ENCODE measurements around the gene ANKRD40CL. TPM values are rescaled to one million over a fixed set of nuclear protein-coding genes. Genes with fewer than 3 reads are reported as not detected.
"Not testable (repeated sequence)": the region's sequence is repeated elsewhere in the genome, so short reads cannot be mapped to it uniquely, and the experiment has no call there.

Gene ANKRD40CL
- total RNA-seq, 1 experiment from 2014 or later = not detected

DNA sequence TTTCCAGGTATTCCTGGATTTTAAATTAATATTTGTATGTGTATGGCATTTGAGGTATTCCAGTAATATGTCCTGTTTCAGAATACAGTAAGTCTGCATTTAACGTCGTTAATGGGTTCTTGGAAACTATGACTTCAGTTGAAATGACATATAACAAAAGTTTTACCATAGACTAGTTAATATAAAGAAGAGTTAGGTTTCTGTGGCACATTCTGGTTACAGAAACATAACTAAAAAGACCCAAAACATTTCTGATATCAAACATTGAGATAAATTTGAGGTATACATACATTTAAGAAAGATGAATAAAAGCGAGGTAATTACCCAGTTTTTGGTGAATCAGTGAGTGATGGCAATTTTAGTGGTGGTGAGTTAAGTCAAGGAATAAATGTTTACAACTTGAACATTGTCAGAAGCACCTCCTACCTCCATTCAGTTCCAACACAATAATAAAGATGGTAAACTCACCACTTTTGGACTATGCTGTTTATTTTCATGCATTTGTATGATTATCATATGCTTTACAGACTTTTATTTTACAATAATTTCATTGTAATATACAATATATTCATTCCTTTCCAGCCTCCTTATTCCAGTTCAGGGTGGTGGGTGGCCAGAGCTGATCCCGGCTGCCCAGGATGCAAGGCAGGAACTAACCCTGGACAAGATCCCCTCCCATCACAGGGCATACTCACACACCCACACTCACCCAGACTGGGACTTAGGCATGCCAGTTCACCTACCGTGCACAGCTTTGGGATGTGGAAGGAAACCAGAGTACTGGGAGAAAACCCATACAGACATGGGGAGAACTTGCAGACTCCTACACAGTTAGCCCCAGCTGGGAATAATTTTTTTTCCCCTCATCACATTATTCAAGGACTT lies 38.2 kb downstream of the ANKRD40CL start:
- no peak for DNase-seq (ENCODE audit: unreplicated experiment)
- Mint-ChIP-seq H3K36me3 (ENCODE audit: insufficient read depth, unreplicated experiment) (no peaks in the 10 kb centered on the region), H3K27me3 (ENCODE audit: insufficient read depth, unreplicated experiment) (no peaks in the 10 kb centered on the region), H3K4me1 (ENCODE audit: insufficient read depth, unreplicated experiment) (peaks cover 21% of the 10 kb centered on the region), H3K9me3 (ENCODE audit: unreplicated experiment) (no peaks in the 10 kb centered on the region), H3K27ac (ENCODE audit: low read depth, unreplicated experiment) (no peak overlapping the region), H3K4me3 (ENCODE audit: unreplicated experiment) (no peak overlapping the region)
- ChIA-PET POLR2A (interaction anchor here (0.8 to 1.5 kb wide), 4 partner anchors 9 to 186 kb away, joined by 3 to 5 read pairs (median 4); no protein-coding TSS in a partner anchor), CTCF (interaction anchor here (0.6 to 0.8 kb wide), 2 partner anchors 113 to 179 kb away, joined by 3 to 5 read pairs; no protein-coding TSS in a partner anchor)
- no TSS peak for BruUV-seq (replicated peaks)
- TF ChIP-seq, protein P1, sequence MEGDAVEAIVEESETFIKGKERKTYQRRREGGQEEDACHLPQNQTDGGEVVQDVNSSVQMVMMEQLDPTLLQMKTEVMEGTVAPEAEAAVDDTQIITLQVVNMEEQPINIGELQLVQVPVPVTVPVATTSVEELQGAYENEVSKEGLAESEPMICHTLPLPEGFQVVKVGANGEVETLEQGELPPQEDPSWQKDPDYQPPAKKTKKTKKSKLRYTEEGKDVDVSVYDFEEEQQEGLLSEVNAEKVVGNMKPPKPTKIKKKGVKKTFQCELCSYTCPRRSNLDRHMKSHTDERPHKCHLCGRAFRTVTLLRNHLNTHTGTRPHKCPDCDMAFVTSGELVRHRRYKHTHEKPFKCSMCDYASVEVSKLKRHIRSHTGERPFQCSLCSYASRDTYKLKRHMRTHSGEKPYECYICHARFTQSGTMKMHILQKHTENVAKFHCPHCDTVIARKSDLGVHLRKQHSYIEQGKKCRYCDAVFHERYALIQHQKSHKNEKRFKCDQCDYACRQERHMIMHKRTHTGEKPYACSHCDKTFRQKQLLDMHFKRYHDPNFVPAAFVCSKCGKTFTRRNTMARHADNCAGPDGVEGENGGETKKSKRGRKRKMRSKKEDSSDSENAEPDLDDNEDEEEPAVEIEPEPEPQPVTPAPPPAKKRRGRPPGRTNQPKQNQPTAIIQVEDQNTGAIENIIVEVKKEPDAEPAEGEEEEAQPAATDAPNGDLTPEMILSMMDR (IDR thresholded peaks at IDR 0.05; ENCODE audit: unreplicated experiment) = no peak
- intact Hi-C loops (cut with micrococcal nuclease) = no loop called here

DNA sequence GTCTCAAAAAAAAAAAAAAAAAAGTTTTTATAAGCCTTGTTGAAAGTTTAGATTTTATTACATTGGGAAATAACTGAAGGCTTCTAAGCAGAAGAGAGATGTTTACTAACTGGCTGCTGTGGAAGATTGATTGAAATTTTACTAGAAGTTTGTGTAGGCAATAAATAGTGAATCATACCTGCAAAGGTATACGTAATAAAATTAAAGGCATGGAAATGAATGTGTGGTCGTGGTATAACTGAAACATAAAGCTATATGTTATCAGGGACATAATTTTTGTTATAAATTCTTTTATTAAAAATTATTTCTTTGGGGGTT lies 39.2 kb downstream of the ANKRD40CL start:
- H3K9me3 Mint-ChIP-seq (ENCODE audit: unreplicated experiment) = no peaks in the 10 kb centered on the region
- BruUV-seq (replicated peaks) = no TSS peak
- TF ChIP-seq, protein P1 (IDR thresholded peaks at IDR 0.05; ENCODE audit: unreplicated experiment) = no peak
- peaks cover under 1% of the 10 kb centered on the region for H3K36me3 Mint-ChIP-seq (ENCODE audit: insufficient read depth, unreplicated experiment)
- POLR2A ChIA-PET = interaction anchor here (0.7 to 1.2 kb wide), 6 partner anchors 20 to 185 kb away, joined by 3 to 5 read pairs (median 3); no protein-coding TSS in a partner anchor
- no peak overlapping the region for H3K4me3 Mint-ChIP-seq (ENCODE audit: unreplicated experiment)
- intact Hi-C loops (cut with micrococcal nuclease) = no loop called here
- no peak overlapping the region for H3K27ac Mint-ChIP-seq (ENCODE audit: low read depth, unreplicated experiment)
- no peaks in the 10 kb centered on the region for H3K27me3 Mint-ChIP-seq (ENCODE audit: insufficient read depth, unreplicated experiment)
- H3K4me1 Mint-ChIP-seq (ENCODE audit: insufficient read depth, unreplicated experiment) = peaks cover 21% of the 10 kb centered on the region
- no peak for DNase-seq (ENCODE audit: unreplicated experiment)
- CTCF ChIA-PET = interaction anchor here (0.7 kb wide), 1 partner anchor 330 kb away, joined by 3 read pairs; no protein-coding TSS in a partner anchor

DNA sequence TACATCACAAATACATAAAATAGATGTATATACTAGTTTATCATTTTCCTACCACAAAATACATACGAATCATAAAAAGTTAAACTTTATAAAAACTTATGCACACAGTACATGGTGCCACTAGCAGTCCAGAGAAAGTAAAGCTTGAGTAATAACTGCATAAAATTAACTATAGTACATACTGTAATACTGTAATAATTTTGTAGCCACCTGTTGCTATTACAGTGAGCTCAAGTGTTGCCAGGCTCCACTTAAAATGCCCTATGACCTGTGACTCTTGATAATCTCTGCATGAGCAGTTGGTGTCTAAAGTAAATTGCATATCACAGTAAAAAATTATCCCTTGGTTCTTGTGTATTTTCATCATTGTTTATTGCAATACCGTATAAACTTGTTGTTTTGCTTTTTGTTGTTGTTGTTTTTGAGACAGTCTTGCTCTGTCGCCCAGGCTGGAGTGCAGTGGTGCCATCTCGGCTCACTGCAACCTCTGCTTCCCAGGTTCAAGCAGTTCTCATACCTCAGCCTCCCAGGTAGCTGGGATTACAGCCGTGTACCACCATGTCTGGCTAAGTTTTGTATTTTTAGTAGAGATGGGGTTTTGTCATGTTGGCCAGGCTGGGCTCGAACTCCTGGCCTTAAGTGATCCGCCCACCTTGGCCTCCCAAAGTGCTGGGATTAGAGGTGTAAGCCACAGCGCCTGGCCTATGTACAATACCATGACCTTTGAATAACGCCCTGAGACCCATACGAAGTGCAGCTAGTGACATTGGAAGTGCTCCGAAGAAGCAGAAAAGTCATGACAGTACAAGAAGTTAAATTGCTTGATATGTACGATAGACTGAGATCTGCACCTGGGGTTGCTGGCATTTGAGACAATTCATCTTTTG lies 41.3 kb downstream of the ANKRD40CL start:
- H3K4me3 Mint-ChIP-seq (ENCODE audit: unreplicated experiment) = no peak overlapping the region
- H3K27me3 Mint-ChIP-seq (ENCODE audit: insufficient read depth, unreplicated experiment) = no peaks in the 10 kb centered on the region
- intact Hi-C loops (cut with micrococcal nuclease) = no loop called here
- no peak for DNase-seq (ENCODE audit: unreplicated experiment)
- no peaks in the 10 kb centered on the region for H3K9me3 Mint-ChIP-seq (ENCODE audit: unreplicated experiment)
- no peak overlapping the region for H3K27ac Mint-ChIP-seq (ENCODE audit: low read depth, unreplicated experiment)
- no TSS peak for BruUV-seq (replicated peaks)
- ChIA-PET POLR2A (interaction anchor here (1.3 to 1.6 kb wide), 2 partner anchors 15 to 17 kb away, joined by 3 to 8 read pairs; partner anchors contain the start of gene ANKRD40), CTCF (interaction anchor here (0.5 to 0.6 kb wide), 2 partner anchors 178 to 179 kb away, joined by 3 to 5 read pairs; no protein-coding TSS in a partner anchor)
- H3K36me3 Mint-ChIP-seq (ENCODE audit: insufficient read depth, unreplicated experiment) = peaks cover 5% of the 10 kb centered on the region
- TF ChIP-seq, protein P1 (IDR thresholded peaks at IDR 0.05; ENCODE audit: unreplicated experiment) = no peak
- H3K4me1 Mint-ChIP-seq (ENCODE audit: insufficient read depth, unreplicated experiment) = peaks cover 15% of the 10 kb centered on the region

DNA sequence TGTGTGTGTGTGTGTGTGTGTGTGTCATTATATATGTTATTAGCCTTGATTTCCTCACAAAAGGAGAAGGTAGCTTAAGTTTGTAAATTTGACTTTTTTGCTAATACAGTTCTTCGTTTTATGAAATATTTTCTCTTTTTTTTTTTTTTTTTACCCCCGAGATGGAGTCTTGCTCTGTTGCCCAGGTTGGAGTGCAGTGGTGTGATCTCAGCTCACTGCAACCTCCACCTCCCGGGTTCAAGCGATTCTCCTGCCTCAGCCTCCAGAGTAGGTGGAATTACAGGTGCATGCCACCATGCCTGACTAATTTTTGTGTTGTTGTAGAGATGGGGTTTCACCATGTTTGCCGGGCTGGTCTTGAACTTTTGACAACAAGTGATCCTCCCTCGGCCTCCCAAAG lies 42.7 kb downstream of the ANKRD40CL start:
- intact Hi-C loops (cut with micrococcal nuclease); H3K27me3 Mint-ChIP-seq (ENCODE audit: insufficient read depth, unreplicated experiment); BruUV-seq (replicated peaks); H3K27ac Mint-ChIP-seq (ENCODE audit: low read depth, unreplicated experiment); H3K4me3 Mint-ChIP-seq (ENCODE audit: unreplicated experiment); H3K36me3 Mint-ChIP-seq (ENCODE audit: insufficient read depth, unreplicated experiment); H3K9me3 Mint-ChIP-seq (ENCODE audit: unreplicated experiment); DNase-seq (ENCODE audit: unreplicated experiment); POLR2A ChIA-PET: not testable (repeated sequence)
- H3K4me1 Mint-ChIP-seq (ENCODE audit: insufficient read depth, unreplicated experiment) = peaks cover 15% of the 10 kb centered on the region
- CTCF ChIA-PET = interaction anchor here (0.6 to 0.7 kb wide), 3 partner anchors 26 to 248 kb away, joined by 3 to 5 read pairs (median 3); no protein-coding TSS in a partner anchor
